Measurements from ENCODE around the gene FNDC10.

DNA sequence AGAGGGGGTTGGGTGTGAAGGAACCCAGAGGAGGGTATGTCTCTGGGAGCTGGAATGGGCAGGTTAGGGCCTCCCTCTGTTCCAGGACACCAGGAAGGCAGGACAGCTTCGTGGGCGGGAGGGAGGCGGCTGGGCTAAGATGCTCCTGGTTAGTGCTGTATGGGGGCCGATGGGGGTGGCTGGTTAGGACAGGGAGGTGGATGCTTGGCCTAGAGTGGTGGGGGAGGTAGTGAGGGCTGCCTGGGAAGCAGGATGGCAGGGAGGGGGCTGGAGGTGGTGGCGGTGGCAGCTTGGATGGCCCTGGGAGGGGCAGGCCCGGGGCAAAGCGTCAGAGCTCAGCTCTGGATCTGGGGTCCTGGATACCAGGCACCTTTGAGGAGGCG lies 25.9 kb upstream of the FNDC10 start:
- TF ChIP-seq, protein P1, sequence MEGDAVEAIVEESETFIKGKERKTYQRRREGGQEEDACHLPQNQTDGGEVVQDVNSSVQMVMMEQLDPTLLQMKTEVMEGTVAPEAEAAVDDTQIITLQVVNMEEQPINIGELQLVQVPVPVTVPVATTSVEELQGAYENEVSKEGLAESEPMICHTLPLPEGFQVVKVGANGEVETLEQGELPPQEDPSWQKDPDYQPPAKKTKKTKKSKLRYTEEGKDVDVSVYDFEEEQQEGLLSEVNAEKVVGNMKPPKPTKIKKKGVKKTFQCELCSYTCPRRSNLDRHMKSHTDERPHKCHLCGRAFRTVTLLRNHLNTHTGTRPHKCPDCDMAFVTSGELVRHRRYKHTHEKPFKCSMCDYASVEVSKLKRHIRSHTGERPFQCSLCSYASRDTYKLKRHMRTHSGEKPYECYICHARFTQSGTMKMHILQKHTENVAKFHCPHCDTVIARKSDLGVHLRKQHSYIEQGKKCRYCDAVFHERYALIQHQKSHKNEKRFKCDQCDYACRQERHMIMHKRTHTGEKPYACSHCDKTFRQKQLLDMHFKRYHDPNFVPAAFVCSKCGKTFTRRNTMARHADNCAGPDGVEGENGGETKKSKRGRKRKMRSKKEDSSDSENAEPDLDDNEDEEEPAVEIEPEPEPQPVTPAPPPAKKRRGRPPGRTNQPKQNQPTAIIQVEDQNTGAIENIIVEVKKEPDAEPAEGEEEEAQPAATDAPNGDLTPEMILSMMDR (IDR thresholded peaks at IDR 0.05; ENCODE audit: insufficient read depth, low read depth, low read length): no peak
- TF ChIP-seq EZH2 (IDR thresholded peaks at IDR 0.05; ENCODE audit: insufficient read depth, low read length): no peak
